OCI-LY1 (cell line): Measurements from ENCODE around the gene POLE4.

Experiments used
- H2AFZ ChIP-seq: fragments of 200-600 bp; sonication (generic), shearing (Covaris generic); 2 replicates; pipeline ENCODE4 v1.6.0; 2014; ENCODE audit warnings: antibody characterized with exemption, mild to moderate bottlenecking, low read length
- H3F3A ChIP-seq: fragments of 200-600 bp; sonication (generic), shearing (Covaris generic); 2 replicates; pipeline ENCODE4 v1.6.0; 2014; ENCODE audit warnings: mild to moderate bottlenecking, antibody characterized with exemption, low read length, moderate library complexity; ENCODE audit not compliant: insufficient read depth
- H3K27ac ChIP-seq: fragments of 200-600 bp; sonication (generic); 2 replicates; pipeline ENCODE4 v1.5.1; 2014; ENCODE audit warnings: low read length, mixed run types, mild to moderate bottlenecking, low read depth; ENCODE audit not compliant: poor library complexity, severe bottlenecking
- H3K27me3 ChIP-seq: fragments of 200-600 bp; sonication (generic); 2 replicates; pipeline ENCODE4 v1.6.0; 2014; ENCODE audit warnings: antibody characterized with exemption, mild to moderate bottlenecking, low read length, moderate library complexity; ENCODE audit not compliant: insufficient read depth
- H3K36me3 ChIP-seq: fragments of 200-600 bp; sonication (generic); 2 replicates; pipeline ENCODE4 v1.6.1; 2014; ENCODE audit warnings: mild to moderate bottlenecking, antibody characterized with exemption, low read length, moderate library complexity, mixed read lengths; ENCODE audit not compliant: insufficient read depth
- H3K4me1 ChIP-seq: fragments of 200-600 bp; sonication (generic); 2 replicates; pipeline ENCODE4 v1.5.1; 2014; ENCODE audit warnings: mild to moderate bottlenecking, low read length, moderate library complexity; ENCODE audit not compliant: insufficient read depth, severe bottlenecking
- H3K4me2 ChIP-seq: fragments of 200-600 bp; sonication (generic), shearing (Covaris generic); 2 replicates; pipeline ENCODE4 v1.6.1; 2014; ENCODE audit warnings: low read length
- H3K4me3 ChIP-seq: fragments of 200-600 bp; sonication (generic); 2 replicates; pipeline ENCODE4 v1.5.1; 2014; ENCODE audit warnings: low read length, low read depth, mild to moderate bottlenecking, mixed read lengths; ENCODE audit not compliant: poor library complexity, severe bottlenecking
- H3K79me2 ChIP-seq: fragments of 200-600 bp; shearing (Covaris generic); 2 replicates; pipeline ENCODE4 v1.6.1; 2016; ENCODE audit warnings: mixed run types, low read length, mixed read lengths; ENCODE audit not compliant: insufficient read depth
- H3K9ac ChIP-seq: fragments of 200-600 bp; sonication (generic), shearing (Covaris generic); 2 replicates; pipeline ENCODE4 v1.6.1; 2014; ENCODE audit warnings: mild to moderate bottlenecking, low read length, mixed read lengths
- H3K9me2 ChIP-seq: fragments of 200-600 bp; sonication (generic), shearing (Covaris generic); 2 replicates; pipeline ENCODE4 v1.6.1; 2014; ENCODE audit warnings: low read depth, mild to moderate bottlenecking, low read length, mixed read lengths
- H3K9me3 ChIP-seq: fragments of 200-600 bp; shearing (Covaris generic); 2 replicates; pipeline ENCODE4 v1.6.1; 2014; ENCODE audit warnings: low read length, mixed read lengths
- H4K20me1 ChIP-seq: fragments of 200-600 bp; sonication (generic), shearing (Covaris generic); 2 replicates; pipeline ENCODE4 v1.6.0; 2016; ENCODE audit warnings: mild to moderate bottlenecking, low read length; ENCODE audit not compliant: insufficient read depth
- EZH2 ChIP-seq: fragments of 200-600 bp; sonication (generic), shearing (Covaris generic); IDR thresholded peaks from 2 replicates; pipeline ENCODE4 v1.8.0; 2017; ENCODE audit warnings: borderline replicate concordance, mixed run types, mild to moderate bottlenecking, antibody characterized with exemption, low read length, moderate library complexity, mixed read lengths
- TF ChIP-seq, protein P1 (sequence below): fragments of 200-600 bp; sonication (generic), shearing (Covaris generic); IDR thresholded peaks from 2 replicates; pipeline ENCODE4 v1.5.1; 2017; ENCODE audit warnings: mild to moderate bottlenecking, antibody characterized with exemption, low read length, moderate library complexity, mixed read lengths

Gene POLE4

GRCh38 chr2:74951211-74951754, 7.2 kb upstream of the POLE4 start:
- no peak overlapping the region for H3K4me3 ChIP-seq
- no peak overlapping the region for H2AFZ ChIP-seq
- no peaks in the 10 kb centered on the region; the same call in 1 of the 2 replicates for H3K27me3 ChIP-seq
- no peak for TF ChIP-seq EZH2
- TF ChIP-seq, protein P1, sequence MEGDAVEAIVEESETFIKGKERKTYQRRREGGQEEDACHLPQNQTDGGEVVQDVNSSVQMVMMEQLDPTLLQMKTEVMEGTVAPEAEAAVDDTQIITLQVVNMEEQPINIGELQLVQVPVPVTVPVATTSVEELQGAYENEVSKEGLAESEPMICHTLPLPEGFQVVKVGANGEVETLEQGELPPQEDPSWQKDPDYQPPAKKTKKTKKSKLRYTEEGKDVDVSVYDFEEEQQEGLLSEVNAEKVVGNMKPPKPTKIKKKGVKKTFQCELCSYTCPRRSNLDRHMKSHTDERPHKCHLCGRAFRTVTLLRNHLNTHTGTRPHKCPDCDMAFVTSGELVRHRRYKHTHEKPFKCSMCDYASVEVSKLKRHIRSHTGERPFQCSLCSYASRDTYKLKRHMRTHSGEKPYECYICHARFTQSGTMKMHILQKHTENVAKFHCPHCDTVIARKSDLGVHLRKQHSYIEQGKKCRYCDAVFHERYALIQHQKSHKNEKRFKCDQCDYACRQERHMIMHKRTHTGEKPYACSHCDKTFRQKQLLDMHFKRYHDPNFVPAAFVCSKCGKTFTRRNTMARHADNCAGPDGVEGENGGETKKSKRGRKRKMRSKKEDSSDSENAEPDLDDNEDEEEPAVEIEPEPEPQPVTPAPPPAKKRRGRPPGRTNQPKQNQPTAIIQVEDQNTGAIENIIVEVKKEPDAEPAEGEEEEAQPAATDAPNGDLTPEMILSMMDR: no peak
- no peaks in the 10 kb centered on the region for H3K9me2 ChIP-seq
- H3K4me1 ChIP-seq: no peaks in the 10 kb centered on the region
- H3F3A ChIP-seq: no peaks in the 10 kb centered on the region
- no peak overlapping the region for H3K27ac ChIP-seq
- H3K79me2 ChIP-seq: no peaks in the 10 kb centered on the region
- H3K9ac ChIP-seq: no peak overlapping the region
- H3K36me3 ChIP-seq: no peaks in the 10 kb centered on the region
- no peaks in the 10 kb centered on the region for H4K20me1 ChIP-seq
- no peaks in the 10 kb centered on the region for H3K9me3 ChIP-seq
- no peak overlapping the region for H3K4me2 ChIP-seq

DNA sequence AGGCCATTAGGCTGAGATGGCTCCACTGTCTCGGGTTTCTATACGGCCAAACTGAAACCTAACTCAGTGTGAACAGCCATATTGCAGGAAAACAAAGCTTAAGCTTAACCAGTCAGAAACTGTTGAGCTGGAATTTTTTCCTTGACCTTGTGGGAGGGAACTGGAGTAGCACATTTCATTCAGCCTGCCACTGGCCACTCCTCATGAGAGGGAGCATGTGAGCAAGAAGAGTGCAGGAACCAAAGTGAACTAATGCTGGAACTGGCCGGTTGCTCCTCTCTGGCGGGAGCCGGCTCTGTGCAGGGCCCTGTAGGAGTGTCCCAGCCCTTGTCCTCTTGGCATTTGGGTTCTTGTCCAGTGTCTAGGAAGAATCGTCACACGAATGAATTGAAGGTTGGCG, 5.9 kb upstream of the POLE4 start:
- H3K9ac ChIP-seq: no peak overlapping the region
- TF ChIP-seq EZH2: no peak
- TF ChIP-seq, protein P1: no peak

DNA sequence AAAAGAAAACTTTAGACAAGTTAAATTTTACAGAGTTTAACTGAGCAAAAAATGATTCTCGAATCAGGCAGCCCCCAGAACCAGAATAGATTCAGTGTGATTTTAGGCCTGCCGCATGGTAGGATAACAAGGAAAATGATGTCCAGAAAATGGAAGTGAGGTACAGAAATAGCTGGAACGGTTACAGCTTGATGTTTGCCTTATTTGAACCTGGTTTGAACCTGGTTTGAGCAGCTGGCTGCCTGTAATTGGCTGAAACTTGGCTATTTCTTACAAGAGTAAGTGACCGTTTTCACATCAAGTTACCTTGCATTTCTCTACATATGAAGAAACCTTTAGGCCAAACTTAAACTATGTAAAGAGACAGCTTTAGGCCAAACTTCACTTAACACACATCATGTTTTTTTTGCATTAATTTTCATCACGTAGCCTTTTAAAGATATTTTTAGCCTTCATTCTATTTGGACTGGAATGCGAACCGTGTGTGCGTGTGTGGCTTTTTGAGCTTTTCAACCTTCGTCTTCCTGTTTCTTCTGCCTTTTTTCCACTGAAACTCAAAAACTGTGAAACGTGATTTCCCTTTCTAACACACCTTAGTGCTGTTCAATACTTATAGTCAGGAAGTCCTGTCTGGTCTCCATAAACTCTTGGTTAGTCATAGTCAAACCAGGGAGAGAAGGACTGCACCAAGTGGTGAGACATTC, 4.5 kb upstream of the POLE4 start:
- Histone ChIP-seq H3K27ac (no peak overlapping the region), H2AFZ (no peak overlapping the region), H3K36me3 (no peaks in the 10 kb centered on the region; the same call in 1 of the 2 replicates), H3K9ac (no peak overlapping the region), H3K9me2 (no peaks in the 10 kb centered on the region), H3K4me1 (peaks cover 8% of the 10 kb centered on the region), H3K4me2 (no peak overlapping the region), H4K20me1 (no peaks in the 10 kb centered on the region), H3F3A (no peaks in the 10 kb centered on the region; the same call in 1 of the 2 replicates), H3K27me3 (no peaks in the 10 kb centered on the region; the same call in 1 of the 2 replicates), H3K79me2 (no peaks in the 10 kb centered on the region), H3K4me3 (no peak overlapping the region), H3K9me3 (no peaks in the 10 kb centered on the region)
- no peak for TF ChIP-seq EZH2
- TF ChIP-seq, protein P1: no peak

More for the DNA sequence above, 5.9 kb upstream of the POLE4 start:
- no peak overlapping the region for H3K4me2 ChIP-seq
- H3K9me2 ChIP-seq: no peaks in the 10 kb centered on the region
- H3K27me3 ChIP-seq: no peaks in the 10 kb centered on the region; the same call in 1 of the 2 replicates
- no peaks in the 10 kb centered on the region for H4K20me1 ChIP-seq
- H3K9me3 ChIP-seq: no peaks in the 10 kb centered on the region
- H3F3A ChIP-seq: no peaks in the 10 kb centered on the region; the same call in 1 of the 2 replicates
- H3K27ac ChIP-seq: no peak overlapping the region
- peaks cover under 1% of the 10 kb centered on the region for H3K4me1 ChIP-seq
- H2AFZ ChIP-seq: no peak overlapping the region
- no peak overlapping the region for H3K4me3 ChIP-seq
- H3K36me3 ChIP-seq: no peaks in the 10 kb centered on the region; the same call in 1 of the 2 replicates
- no peaks in the 10 kb centered on the region for H3K79me2 ChIP-seq
